Osteocyte (in vitro differentiated cells): Measurements from ENCODE around the gene NTSR1. TPM values are rescaled to one million over a fixed set of nuclear protein-coding genes. Genes with fewer than 3 reads are reported as not detected.

Experiments
- DNase-seq: peaks from one replicate; pipeline ENCODE4 v3.0.0; 2021; ENCODE audit warnings: mixed read lengths; ENCODE audit not compliant: unreplicated experiment; ENCODE audit errors: extremely low spot score
- H3K27ac Mint-ChIP-seq: one replicate; pipeline ENCODE4 v1.8.0; 2021; ENCODE audit warnings: mild to moderate bottlenecking, mixed read lengths; ENCODE audit not compliant: unreplicated experiment
- H3K27me3 Mint-ChIP-seq: one replicate; pipeline ENCODE4 v1.8.0; 2021; ENCODE audit warnings: mixed read lengths; ENCODE audit not compliant: unreplicated experiment
- H3K36me3 Mint-ChIP-seq: one replicate; pipeline ENCODE4 v1.8.0; 2021; ENCODE audit warnings: mixed read lengths; ENCODE audit not compliant: unreplicated experiment
- H3K4me1 Mint-ChIP-seq: one replicate; pipeline ENCODE4 v1.8.0; 2021; ENCODE audit warnings: mixed read lengths; ENCODE audit not compliant: unreplicated experiment
- H3K4me3 Mint-ChIP-seq: one replicate; pipeline ENCODE4 v1.8.0; 2021; ENCODE audit warnings: mild to moderate bottlenecking, moderate library complexity, mixed read lengths; ENCODE audit not compliant: unreplicated experiment
- H3K9me3 Mint-ChIP-seq: one replicate; pipeline ENCODE4 v1.8.0; 2021; ENCODE audit warnings: mixed read lengths; ENCODE audit not compliant: unreplicated experiment
- total RNA-seq: library from RNA; stranded (reverse); gene quantifications from 2 replicates; pipeline ENCODE4 v1.2.1, GENCODE V29; 2021
- TF ChIP-seq, protein P1 (sequence below): fragments of 200-600 bp; sonication (generic); IDR thresholded peaks from 2 replicates; pipeline ENCODE4 v1.5.0; 2021; ENCODE audit warnings: antibody characterized with exemption, mild to moderate bottlenecking, moderate library complexity

The NTSR1 gene
- total RNA-seq, 1 donor from 2014 or later, result 0.11 TPM

DNA sequence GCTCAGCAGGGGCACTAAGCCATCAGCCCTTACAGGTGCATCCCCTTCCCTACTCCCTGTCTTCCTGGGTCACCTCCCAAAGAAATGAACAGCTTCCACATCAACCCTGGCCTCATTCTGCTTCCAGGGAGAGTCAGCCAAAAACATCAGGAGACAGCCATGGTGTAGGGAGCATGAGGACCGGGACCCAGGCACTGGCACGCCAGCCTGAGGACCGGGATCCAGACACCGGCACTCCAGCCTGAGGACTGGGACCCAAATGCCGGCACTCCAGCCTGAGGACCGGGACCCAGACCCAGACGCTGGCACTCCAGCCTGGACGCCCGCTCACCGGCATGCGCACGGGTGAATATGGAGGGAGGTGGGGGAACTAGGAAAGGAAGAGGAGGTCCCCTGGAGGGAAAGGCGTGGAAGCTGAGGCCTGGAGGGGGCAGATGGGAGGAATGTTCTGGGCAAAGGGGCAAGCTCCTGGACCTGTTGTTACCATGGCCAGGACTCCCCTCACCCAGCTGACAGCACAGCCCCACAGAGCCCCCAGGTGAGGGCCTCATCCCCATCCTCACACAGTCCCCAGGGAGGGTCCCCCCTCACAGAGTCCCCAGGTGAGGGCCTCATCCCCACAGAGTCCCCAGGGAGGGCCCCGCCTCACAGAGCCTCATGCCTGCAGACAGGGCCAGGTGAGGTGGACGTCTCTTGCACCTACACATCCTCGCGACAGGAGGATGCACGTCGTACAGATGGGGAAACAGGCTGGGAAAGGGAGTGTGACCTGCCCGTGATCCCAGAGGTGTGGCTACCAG lies 61.7 kb downstream of the NTSR1 start:
- Mint-ChIP-seq H3K9me3 (no peaks in the 10 kb centered on the region), H3K36me3 (no peaks in the 10 kb centered on the region), H3K4me3 (no peak overlapping the region), H3K27ac (no peak overlapping the region), H3K27me3 (peaks cover 32% of the 10 kb centered on the region), H3K4me1 (peaks cover 5% of the 10 kb centered on the region)
- TF ChIP-seq, protein P1, sequence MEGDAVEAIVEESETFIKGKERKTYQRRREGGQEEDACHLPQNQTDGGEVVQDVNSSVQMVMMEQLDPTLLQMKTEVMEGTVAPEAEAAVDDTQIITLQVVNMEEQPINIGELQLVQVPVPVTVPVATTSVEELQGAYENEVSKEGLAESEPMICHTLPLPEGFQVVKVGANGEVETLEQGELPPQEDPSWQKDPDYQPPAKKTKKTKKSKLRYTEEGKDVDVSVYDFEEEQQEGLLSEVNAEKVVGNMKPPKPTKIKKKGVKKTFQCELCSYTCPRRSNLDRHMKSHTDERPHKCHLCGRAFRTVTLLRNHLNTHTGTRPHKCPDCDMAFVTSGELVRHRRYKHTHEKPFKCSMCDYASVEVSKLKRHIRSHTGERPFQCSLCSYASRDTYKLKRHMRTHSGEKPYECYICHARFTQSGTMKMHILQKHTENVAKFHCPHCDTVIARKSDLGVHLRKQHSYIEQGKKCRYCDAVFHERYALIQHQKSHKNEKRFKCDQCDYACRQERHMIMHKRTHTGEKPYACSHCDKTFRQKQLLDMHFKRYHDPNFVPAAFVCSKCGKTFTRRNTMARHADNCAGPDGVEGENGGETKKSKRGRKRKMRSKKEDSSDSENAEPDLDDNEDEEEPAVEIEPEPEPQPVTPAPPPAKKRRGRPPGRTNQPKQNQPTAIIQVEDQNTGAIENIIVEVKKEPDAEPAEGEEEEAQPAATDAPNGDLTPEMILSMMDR, result no peak
- DNase-seq, result no peak

DNA sequence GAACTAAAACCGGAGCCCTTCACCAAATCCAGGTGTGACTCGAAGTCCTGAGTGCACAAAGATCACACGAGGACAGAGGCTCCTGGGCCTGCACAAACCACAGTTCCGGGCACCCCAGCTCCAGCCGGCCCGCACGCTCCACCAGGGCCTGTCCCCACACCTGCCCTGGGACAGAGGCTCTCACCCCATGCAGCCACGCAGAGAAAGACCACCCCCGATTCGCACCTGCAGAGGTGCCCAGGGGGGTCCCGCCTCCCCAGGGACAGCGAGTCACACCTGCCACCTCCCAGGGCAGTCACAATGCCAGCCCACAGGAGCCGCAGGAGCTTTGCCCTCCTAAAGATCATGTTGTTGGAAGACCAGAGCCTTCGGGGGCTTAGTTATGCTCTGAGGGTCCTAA lies 62.3 kb downstream of the NTSR1 start:
- Mint-ChIP-seq H3K27ac (no peak overlapping the region), H3K36me3 (no peaks in the 10 kb centered on the region), H3K4me1 (peaks cover 5% of the 10 kb centered on the region), H3K9me3 (no peaks in the 10 kb centered on the region), H3K27me3 (peaks cover 34% of the 10 kb centered on the region), H3K4me3 (no peak overlapping the region)
- TF ChIP-seq, protein P1, result no peak
- no peak for DNase-seq

DNA sequence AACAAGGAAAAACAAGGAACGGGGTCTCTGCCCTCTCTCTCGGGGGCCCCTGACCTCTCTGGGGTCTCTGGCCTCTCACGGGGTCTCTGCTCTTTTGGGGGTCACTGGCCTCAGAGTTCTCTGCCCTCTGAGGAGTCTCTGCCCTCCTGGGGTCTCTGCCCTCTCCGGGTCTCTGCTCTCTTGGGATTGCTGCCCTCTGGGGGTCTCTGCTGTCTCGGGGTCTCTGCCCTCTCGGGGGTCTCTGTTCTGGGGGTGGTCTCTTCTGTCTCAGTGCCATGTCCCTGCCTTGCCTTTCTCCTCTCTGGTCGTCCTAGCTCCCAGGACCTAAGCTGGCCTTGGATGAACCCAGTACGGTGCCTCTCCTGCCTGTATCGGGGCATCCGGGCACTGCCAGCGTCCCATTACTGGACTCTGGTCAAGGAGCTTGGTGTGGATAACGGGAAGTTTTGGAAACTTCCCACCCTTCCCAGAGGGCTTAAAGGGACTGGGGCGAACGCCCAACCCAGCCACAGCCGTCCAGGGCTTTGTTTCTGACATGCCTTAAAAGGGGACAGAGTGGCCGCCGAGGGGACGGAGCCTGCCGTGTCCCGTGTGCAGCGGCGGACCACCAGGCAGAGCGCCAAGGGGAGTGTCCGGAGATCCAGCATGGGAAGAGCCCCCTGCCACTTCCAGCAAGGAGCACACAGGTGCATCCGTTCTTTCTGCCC lies 62.9 kb downstream of the NTSR1 start:
- TF ChIP-seq, protein P1, result no peak
- H3K27ac Mint-ChIP-seq, result no peak overlapping the region
- DNase-seq, result no peak
- no peaks in the 10 kb centered on the region for H3K36me3 Mint-ChIP-seq
- H3K4me3 Mint-ChIP-seq, result no peak overlapping the region
- peaks cover 34% of the 10 kb centered on the region for H3K27me3 Mint-ChIP-seq
- no peaks in the 10 kb centered on the region for H3K9me3 Mint-ChIP-seq
- H3K4me1 Mint-ChIP-seq, result peaks cover 7% of the 10 kb centered on the region

DNA sequence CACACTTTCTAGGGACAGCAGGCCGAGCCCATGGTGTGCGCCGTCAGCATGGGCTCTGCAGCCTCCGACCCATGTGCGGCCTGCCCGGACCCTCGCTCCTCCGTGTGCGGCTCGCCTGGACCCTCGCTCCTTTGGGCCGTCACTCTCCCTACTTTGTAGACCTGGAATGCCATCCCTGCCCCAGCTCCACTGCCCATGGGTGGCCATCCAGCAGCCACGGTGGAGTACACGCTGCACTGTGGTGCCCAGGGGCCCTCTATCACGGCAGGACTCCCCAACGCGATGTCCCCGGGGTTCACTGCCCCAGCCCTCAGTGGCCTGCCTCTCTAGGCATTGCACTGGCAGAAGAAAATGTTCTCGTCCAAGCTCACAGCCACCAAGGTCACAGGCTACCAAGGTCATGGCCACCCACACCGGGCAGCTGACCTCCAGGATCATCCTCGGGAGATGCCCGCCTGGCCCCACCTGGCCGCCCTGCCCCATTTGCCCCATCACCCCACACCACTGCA lies 63.5 kb downstream of the NTSR1 start:
- H3K4me1 Mint-ChIP-seq, result peaks cover 9% of the 10 kb centered on the region

More for the DNA sequence above, 63.5 kb downstream of the NTSR1 start:
- Mint-ChIP-seq H3K4me3 (no peak overlapping the region), H3K36me3 (no peaks in the 10 kb centered on the region), H3K9me3 (no peaks in the 10 kb centered on the region), H3K27me3 (peaks cover 31% of the 10 kb centered on the region), H3K27ac (no peak overlapping the region)
- TF ChIP-seq, protein P1, result no peak
- no peak for DNase-seq
